Lower lobe of right lung (tissue), 2 donors: ENCODE data around the gene MREG. TPM values are rescaled to one million over a fixed set of nuclear protein-coding genes. Genes with fewer than 3 reads are reported as not detected.

Source experiments
- ATAC-seq, 2 donors: fragments of 200-7000 bp; cut with Tn5 transposase; one replicate each; pipeline ENCODE4 v1.9.1; 2020 to 2022; ENCODE audit warnings: mild to moderate bottlenecking in 2 of 2, moderate library complexity in 2 of 2
- DNase-seq: peaks from one replicate; pipeline ENCODE4 v3.0.0-alpha.2; 2020
- H3K27ac ChIP-seq: fragments of 200-600 bp; one replicate; pipeline ENCODE4 v1.8.0; 2022
- H3K27me3 ChIP-seq: fragments of 200-600 bp; one replicate; pipeline ENCODE4 v1.8.0; 2022; ENCODE audit warnings: low read depth
- H3K36me3 ChIP-seq: fragments of 200-600 bp; one replicate; pipeline ENCODE4 v1.8.0; 2022; ENCODE audit warnings: mild to moderate bottlenecking
- H3K4me1 ChIP-seq: fragments of 200-600 bp; one replicate; pipeline ENCODE4 v1.8.0; 2022
- H3K4me3 ChIP-seq: fragments of 200-600 bp; one replicate; pipeline ENCODE4 v1.8.0; 2022; ENCODE audit warnings: mild to moderate bottlenecking
- H3K9me3 ChIP-seq: fragments of 200-600 bp; one replicate; pipeline ENCODE4 v1.8.0; 2022
- intact Hi-C: fragments of 100-400 bp; cut with DNase I; formaldehyde crosslinking; loops from one replicate; pipeline ENCODE4 v1.11.0; 2022
- total RNA-seq: library from RNA; stranded (reverse); fragmentation: NEBNext Ultra II Directional; extraction: Animal tissue kit (Norgen Biotek cat#: 25700); gene quantifications from one replicate; pipeline ENCODE4 v1.2.1, GENCODE V29; 2021
- TF ChIP-seq, protein P1 (sequence below): fragments of 200-600 bp; IDR thresholded peaks from one replicate; pipeline ENCODE4 v1.8.0; 2022; ENCODE audit warnings: antibody characterized with exemption, mild to moderate bottlenecking
- donor health status: DM: no; HTN: yes; CAD: no; lungs with severe emphysema.

Gene MREG
- total RNA-seq, 1 donor from 2014 or later = 12.7 TPM

- no peak for ATAC-seq
- Histone ChIP-seq H3K27me3 (no peaks in the 10 kb centered on the region), H3K4me3 (no peak overlapping the region), H3K9me3 (no peaks in the 10 kb centered on the region), H3K4me1 (peaks cover 6% of the 10 kb centered on the region), H3K36me3 (no peaks in the 10 kb centered on the region), H3K27ac (peak overlapping the region; percentile 32)
- TF ChIP-seq, protein P1, sequence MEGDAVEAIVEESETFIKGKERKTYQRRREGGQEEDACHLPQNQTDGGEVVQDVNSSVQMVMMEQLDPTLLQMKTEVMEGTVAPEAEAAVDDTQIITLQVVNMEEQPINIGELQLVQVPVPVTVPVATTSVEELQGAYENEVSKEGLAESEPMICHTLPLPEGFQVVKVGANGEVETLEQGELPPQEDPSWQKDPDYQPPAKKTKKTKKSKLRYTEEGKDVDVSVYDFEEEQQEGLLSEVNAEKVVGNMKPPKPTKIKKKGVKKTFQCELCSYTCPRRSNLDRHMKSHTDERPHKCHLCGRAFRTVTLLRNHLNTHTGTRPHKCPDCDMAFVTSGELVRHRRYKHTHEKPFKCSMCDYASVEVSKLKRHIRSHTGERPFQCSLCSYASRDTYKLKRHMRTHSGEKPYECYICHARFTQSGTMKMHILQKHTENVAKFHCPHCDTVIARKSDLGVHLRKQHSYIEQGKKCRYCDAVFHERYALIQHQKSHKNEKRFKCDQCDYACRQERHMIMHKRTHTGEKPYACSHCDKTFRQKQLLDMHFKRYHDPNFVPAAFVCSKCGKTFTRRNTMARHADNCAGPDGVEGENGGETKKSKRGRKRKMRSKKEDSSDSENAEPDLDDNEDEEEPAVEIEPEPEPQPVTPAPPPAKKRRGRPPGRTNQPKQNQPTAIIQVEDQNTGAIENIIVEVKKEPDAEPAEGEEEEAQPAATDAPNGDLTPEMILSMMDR = no peak
- intact Hi-C loops = no loop called here
- DNase-seq = no peak
Measured at GRCh38 chr2:215915441-215915840, 97.9 kb downstream of the MREG start.

- Histone ChIP-seq H3K4me3 (no peak overlapping the region), H3K27me3 (no peaks in the 10 kb centered on the region), H3K9me3 (no peaks in the 10 kb centered on the region), H3K36me3 (no peaks in the 10 kb centered on the region), H3K27ac (no peak overlapping the region), H3K4me1 (peaks cover 6% of the 10 kb centered on the region)
- DNase-seq (no peak), ATAC-seq (no peak)
- TF ChIP-seq, protein P1 = no peak
- intact Hi-C loops = no loop called here
Measured at GRCh38 chr2:215914777-215915165, 98.6 kb downstream of the MREG start.

DNA sequence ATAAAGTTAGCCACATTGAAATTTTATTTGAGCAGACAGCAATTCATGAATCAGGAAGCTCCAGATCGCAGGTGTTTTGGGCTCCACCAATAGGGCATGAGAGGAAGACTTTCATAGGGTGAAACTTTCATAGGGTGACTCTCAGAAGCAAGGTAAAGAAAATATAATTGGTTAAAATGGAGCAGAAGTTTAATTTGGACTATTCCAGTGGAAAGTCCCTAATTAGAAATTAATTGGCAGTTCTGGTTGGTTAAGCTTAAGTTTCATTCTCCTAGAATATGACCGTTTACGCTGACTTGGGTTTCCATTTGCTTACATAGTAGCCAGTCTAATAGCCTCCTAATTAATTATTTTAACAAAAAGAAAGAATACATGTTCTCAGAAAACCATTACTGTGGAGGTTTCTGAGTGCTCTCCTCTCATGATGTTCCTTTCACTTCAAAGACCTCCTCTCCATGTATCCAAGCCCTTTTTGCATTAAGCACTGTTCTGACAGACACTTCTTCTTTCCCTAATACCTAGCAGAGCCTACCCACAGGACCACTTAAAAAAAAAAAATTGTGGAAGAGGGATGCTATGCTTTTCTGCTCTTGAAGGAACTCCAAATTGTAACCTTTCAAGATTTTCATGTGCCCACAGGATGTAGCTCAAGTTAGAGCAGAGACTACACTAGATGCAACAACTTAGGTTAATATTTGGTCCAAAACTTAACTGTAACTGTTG, 99.1 kb downstream of the MREG start:
- no peak for ATAC-seq
- TF ChIP-seq, protein P1 = no peak
- intact Hi-C loops = no loop called here

GRCh38 chr2:215912299-215912842, 101.0 kb downstream of the MREG start:
- no peak overlapping the region for H3K4me3 ChIP-seq
- TF ChIP-seq, protein P1 = no peak
- no peak for DNase-seq
- H3K4me1 ChIP-seq = no peaks in the 10 kb centered on the region
- no peak for ATAC-seq
- H3K27me3 ChIP-seq = no peaks in the 10 kb centered on the region
- H3K36me3 ChIP-seq = no peaks in the 10 kb centered on the region
- intact Hi-C loops = no loop called here
- no peak overlapping the region for H3K27ac ChIP-seq
- H3K9me3 ChIP-seq = no peaks in the 10 kb centered on the region

More for the DNA sequence above, 99.1 kb downstream of the MREG start:
- Histone ChIP-seq H3K36me3 (no peaks in the 10 kb centered on the region), H3K4me3 (no peak overlapping the region), H3K27me3 (no peaks in the 10 kb centered on the region), H3K4me1 (peaks cover 6% of the 10 kb centered on the region), H3K27ac (no peak overlapping the region), H3K9me3 (no peaks in the 10 kb centered on the region)
- no peak for DNase-seq

DNA sequence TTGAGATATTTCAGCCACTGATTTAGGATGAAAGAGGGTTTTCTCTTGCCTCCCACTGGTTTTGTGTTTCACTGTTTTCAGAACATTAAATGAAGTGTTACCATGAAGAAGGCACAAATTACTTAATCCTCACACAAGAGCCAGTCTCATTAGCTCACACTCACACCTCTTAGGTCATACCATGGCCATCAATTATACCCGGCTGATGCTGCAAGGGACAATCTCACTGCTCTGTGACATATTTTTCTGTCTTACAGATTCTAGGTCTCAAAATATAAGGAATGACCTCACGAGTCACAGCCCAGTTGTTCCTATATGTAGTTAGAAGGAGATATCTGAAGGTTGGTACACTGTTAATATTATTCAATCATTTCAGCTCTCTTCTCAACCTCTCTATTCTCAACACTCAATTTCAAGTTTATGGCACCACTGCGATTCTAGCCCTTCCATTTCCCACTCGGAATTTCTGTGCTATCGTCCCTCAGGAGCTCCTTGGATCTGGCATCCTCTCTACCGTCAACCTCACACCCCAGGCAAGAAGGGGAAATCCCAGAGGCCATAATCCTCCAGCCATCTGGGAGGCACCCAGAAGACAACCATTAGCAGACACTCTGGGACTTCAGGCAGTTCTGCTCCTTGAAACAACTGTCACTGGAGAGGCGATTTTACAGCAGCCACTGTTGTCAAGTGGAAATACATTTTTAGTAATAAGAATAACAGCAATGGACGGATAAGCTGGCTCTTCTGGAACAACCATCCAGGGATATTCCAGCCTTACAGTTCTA, 101.9 kb downstream of the MREG start:
- DNase-seq (no peak), ATAC-seq (no peak)
- Histone ChIP-seq H3K36me3 (no peaks in the 10 kb centered on the region), H3K27me3 (no peaks in the 10 kb centered on the region), H3K4me1 (no peaks in the 10 kb centered on the region), H3K27ac (no peak overlapping the region), H3K9me3 (no peaks in the 10 kb centered on the region), H3K4me3 (no peak overlapping the region)
- TF ChIP-seq, protein P1 = no peak
- intact Hi-C loops = no loop called here
